ENCODE measurements around the gene MEIS3. TPM values are rescaled to one million over a fixed set of nuclear protein-coding genes. Genes with fewer than 3 reads are reported as not detected.

Gene MEIS3
- total RNA-seq, 1 donor from 2014 or later = 6.6 TPM

Other genes starting within 250 kb of the MEIS3 start
- 5.4 TPM for gene BBC3, start 188.3 kb downstream of the MEIS3 start, total RNA-seq
- 42.4 TPM for gene CCDC9, start 163.0 kb downstream of the MEIS3 start, total RNA-seq
- gene INAFM1, start 144.6 kb downstream of the MEIS3 start, total RNA-seq = 28.2 TPM
- gene C5AR1, start 109.7 kb downstream of the MEIS3 start, total RNA-seq = 33.3 TPM
- 6.1 TPM for gene C5AR2, start 87.4 kb downstream of the MEIS3 start, total RNA-seq
- gene DHX34, start 70.2 kb downstream of the MEIS3 start, total RNA-seq = 15.2 TPM
- gene SLC8A2, start 52.4 kb upstream of the MEIS3 start, total RNA-seq = not detected
- 6.3 TPM for gene KPTN, start 64.7 kb upstream of the MEIS3 start, total RNA-seq
- 91.7 TPM for gene NAPA, start 95.5 kb upstream of the MEIS3 start, total RNA-seq
- gene ZNF541, start 153.6 kb upstream of the MEIS3 start, total RNA-seq = 0.71 TPM
- 23.9 TPM for gene BICRA, start 189.6 kb upstream of the MEIS3 start, total RNA-seq